ENCODE data around the gene CAPN1.
"Not testable (repeated sequence)": the region's sequence is repeated elsewhere in the genome, so short reads cannot be mapped to it uniquely, and the experiment has no call there.

Gene CAPN1

GRCh38 chr11:65218446-65218845 lies 36.7 kb downstream of the CAPN1 start:
- no peak for DNase-seq (ENCODE audit: low read depth)

DNA sequence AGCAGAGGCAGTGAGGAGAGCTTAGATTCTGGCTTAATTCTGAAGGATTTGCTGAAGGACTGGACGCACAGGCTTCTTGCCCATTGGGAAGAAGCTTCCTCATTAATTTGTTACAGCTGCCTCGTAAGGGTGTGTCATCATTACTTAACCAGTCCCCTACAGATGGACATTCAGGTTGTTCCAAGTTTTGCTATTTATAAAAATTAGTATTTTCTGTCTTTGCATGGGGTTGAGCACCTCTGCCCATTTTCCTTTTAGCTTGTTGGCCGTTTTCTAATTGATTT lies 38.1 kb downstream of the CAPN1 start:
- peak; percentile 35 for DNase-seq (ENCODE audit: low read depth)

DNA sequence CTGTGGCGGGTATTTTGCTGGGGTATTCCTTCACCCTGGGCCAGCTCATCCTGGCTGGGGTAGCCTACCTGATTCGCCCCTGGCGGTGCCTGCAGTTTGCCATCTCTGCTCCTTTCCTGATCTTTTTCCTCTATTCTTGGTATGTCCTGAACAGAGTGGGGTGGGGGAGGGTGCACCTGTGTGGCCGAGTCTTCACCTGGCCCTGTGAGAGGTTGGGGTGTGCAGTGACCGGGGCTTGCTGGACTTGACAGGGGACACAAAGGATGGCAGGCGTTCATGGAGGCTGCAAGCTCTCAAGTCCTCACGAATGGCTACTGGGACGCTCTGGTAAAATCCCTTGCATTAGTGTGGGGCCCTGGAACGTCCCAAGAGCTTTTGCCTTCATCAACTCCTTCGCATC lies 39.3 kb downstream of the CAPN1 start:
- DNase-seq (ENCODE audit: low read depth), result no peak

DNA sequence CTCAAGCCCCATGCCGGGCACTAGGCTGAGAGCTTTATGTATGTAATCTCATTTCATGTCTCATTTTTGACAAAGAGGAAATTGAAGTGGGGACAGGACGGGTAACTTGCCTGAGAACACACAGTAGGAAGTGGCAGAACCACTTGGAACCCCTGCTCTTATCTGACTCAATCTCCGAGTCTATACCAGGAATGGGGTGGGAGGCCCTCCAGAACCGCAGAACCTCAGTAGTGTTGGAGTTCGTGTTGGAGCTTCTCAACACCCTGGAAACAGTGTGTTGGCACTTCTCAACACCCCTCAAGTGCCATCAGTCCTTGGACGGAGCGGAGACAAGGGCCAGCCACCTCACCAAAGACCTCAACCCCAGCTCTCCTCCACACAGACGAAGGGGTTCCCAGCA lies 41.3 kb downstream of the CAPN1 start:
- DNase-seq (ENCODE audit: low read depth), result no peak

GRCh38 chr11:65224930-65225278 lies 43.2 kb downstream of the CAPN1 start:
- DNase-seq (ENCODE audit: low read depth), result no peak

- DNase-seq (ENCODE audit: low read depth), result no peak
These were observed 43.8 kb downstream of the CAPN1 start for GRCh38 chr11:65225279-65226102.

DNA sequence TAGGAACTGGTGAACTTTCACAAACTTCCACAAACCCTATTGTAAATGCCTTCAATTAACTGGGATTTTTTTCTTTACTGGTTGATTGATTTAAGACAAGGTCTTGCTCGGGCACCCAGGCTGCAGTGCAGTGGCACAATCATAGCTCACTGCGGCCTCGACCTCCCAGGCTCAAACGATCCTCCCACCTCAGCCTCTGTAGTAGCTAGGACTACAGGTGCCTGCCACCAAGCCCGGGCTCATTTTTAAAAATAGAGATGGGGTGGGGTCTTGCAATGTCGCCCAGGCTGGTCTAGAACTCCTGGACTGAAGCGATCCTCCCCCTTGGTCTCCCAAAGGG lies 44.3 kb downstream of the CAPN1 start:
- no peak for DNase-seq (ENCODE audit: low read depth)

GRCh38 chr11:65227879-65228278 lies 46.2 kb downstream of the CAPN1 start:
- no peak for DNase-seq (ENCODE audit: low read depth)

- DNase-seq (ENCODE audit: low read depth), result no peak
These were observed 54.7 kb downstream of the CAPN1 start for GRCh38 chr11:65236194-65237059.

DNA sequence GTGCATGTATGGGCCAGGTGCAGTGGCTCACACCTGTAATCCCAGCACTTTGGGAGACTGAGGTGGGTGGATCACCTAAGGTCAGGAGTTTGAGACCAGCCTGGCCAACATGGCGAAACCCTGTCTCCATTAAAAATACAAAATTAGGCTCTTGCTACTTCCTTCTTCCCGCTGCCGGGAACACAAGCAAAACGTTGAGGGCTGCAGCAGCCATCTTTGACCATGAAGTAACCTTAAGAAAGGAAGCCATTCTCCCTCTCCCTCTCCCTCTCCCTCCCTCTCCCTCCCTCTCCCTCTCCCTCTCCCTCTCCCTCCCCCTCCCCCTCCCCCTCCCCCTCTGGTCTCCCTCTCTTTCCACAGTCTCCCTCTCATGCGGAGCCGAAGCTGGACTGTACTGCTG lies 56.6 kb downstream of the CAPN1 start:
- not testable (repeated sequence) for DNase-seq (ENCODE audit: low read depth)

- no peak for DNase-seq (ENCODE audit: low read depth)
These were observed 59.4 kb downstream of the CAPN1 start for GRCh38 chr11:65241134-65241533.

GRCh38 chr11:65241692-65242091 lies 60.0 kb downstream of the CAPN1 start:
- no peak for DNase-seq (ENCODE audit: low read depth)

- no peak for DNase-seq (ENCODE audit: low read depth)
These were observed 60.7 kb downstream of the CAPN1 start for GRCh38 chr11:65242389-65242788.

DNA sequence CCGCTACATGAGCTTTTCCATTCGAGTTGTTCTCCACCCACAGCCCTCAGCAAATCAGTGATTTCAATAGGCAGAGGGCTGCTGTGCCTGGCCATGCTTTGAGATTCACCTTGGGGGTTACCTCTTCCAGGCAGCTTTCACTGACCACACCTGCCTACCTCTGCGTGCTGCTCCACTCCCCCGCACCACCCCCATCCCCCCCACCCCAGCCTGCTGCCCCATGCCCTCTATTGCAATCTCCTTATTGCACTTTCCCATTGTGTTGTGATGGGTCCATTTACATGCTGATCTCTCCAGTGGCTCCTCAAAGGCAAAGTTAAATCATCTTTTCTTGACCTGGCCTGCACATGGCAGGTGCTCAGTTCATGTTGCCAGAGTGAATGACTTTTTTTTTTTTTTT lies 62.1 kb downstream of the CAPN1 start:
- no peak for DNase-seq (ENCODE audit: low read depth)

DNA sequence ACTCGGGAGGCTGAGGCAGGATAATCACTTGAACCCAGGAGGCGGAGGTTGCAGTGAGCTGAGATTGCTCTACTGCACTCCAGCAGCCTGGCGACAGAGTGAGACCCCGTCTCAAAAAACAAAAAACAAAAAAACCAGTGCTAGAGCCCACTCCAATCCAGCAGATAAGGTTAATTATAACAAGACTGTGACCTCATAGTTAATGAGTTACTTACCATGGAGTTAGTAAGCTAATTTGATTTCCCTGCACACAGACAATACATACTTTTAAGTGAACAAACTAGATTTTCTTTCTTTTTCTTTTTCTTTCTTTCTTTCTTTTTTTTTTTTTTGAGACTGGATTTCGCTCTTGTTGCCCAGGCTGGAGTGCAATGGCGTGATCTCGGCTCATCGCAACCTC lies 63.3 kb downstream of the CAPN1 start:
- not testable (repeated sequence) for DNase-seq (ENCODE audit: low read depth)

- no peak for DNase-seq (ENCODE audit: low read depth)
These were observed 64.8 kb downstream of the CAPN1 start for GRCh38 chr11:65246506-65246905.

DNA sequence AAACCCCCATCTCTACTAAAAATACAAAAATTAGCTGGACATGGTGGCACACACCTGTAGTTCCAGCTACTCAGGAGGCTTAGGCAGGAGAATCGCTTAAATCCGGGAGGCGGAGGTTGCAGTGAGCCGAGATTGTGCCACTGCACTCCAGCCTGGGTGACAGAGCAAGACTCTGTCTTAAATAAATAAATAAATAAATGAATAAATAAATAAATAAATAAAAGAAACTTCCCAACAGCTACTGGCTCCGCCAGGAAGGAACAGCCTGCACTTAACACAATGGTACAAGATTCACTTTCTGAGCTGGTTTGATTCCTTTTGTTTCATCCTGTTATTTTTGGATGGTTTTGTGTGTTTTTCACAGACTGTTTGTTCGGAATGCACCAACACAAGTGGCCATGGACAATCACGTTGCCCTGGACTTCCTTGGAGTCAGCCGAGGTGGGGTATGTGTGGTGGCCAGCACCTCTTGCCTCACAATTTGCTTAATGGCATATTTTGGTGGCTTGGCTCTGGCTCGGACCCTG lies 66.5 kb downstream of the CAPN1 start:
- DNase-seq (ENCODE audit: low read depth), result not testable (repeated sequence)

DNA sequence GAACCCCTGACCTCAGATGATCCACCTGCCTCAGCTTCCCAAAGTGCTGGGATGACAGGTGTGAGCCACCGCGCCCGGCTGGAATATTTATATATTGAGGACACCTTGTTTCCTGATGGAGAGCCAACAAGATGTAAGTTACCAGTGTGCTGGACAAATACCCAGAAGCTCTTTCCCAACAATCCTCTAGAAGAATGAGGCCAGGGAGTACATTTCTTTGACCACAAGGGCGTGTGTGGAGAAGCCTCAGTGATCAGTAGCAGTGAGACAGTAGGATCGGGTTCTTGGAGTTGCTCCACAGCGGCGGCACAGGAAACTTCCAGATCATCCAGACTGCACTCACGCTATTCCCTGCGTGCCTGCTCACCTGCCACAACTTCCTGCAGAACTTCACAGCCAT lies 69.7 kb downstream of the CAPN1 start:
- no peak for DNase-seq (ENCODE audit: low read depth)

GRCh38 chr11:65254724-65255123 lies 73.0 kb downstream of the CAPN1 start:
- no peak for DNase-seq (ENCODE audit: low read depth)

GRCh38 chr11:65258988-65259387 lies 77.3 kb downstream of the CAPN1 start:
- DNase-seq (ENCODE audit: low read depth), result no peak

GRCh38 chr11:65260302-65260701 lies 78.6 kb downstream of the CAPN1 start:
- no peak for DNase-seq (ENCODE audit: low read depth)

DNA sequence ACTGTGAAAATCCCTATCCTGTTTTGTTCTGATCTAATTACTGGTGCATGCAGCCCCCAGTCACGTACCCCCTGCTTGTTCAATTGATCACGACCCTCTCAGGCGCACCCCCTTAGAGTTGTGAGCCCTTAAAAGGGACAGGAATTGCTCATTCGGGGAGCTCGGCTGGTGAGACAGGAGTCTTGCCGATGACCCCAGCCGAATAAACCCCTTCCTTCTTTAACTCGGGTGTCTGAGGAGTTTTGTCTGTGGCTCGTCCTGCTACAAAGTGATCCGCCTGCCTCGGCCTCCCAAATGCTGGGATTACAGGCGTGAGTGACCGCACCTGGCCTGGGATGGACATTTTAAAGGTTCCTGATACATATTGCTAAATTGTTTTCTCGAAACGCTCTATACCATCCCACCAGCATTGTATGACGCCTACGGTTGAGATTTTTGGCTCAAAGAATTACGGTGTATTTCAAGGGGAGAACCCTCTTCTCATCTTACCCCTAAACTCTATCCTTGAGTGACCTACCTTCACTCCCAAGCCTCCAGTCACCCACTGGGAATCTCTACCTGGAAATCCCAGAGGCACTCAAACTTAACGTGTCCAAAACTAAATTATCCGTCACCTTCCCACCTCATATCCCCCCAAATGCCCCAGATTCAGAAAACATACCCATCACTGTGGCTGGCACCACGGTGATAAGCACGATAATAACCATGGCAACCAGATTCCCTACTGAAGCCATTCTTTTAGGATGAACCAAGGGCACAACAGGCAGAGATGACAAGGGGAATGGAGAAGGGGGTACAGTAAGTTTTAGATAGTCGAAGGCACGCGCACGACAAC lies 79.2 kb downstream of the CAPN1 start:
- DNase-seq (ENCODE audit: low read depth), result no peak

All from GM04503 (cell line).